ENCODE measurements around the gene KRT24. TPM values are rescaled to one million over a fixed set of nuclear protein-coding genes. Genes with fewer than 3 reads are reported as not detected.
"Not testable (repeated sequence)": the region's sequence is repeated elsewhere in the genome, so short reads cannot be mapped to it uniquely, and the experiment has no call there.

KRT24 gene
- total RNA-seq, result 1 to 10 TPM in 1 of 2 donors, under 1 TPM in 1; 0.57 to 1.1 TPM

- no peaks in the 10 kb centered on the region for H3K4me1 ChIP-seq
- DNase-seq, result no peak
- no peaks in the 10 kb centered on the region for H3K27me3 ChIP-seq
- no peaks in the 10 kb centered on the region for H3K9me3 ChIP-seq
- TF ChIP-seq, protein P1, sequence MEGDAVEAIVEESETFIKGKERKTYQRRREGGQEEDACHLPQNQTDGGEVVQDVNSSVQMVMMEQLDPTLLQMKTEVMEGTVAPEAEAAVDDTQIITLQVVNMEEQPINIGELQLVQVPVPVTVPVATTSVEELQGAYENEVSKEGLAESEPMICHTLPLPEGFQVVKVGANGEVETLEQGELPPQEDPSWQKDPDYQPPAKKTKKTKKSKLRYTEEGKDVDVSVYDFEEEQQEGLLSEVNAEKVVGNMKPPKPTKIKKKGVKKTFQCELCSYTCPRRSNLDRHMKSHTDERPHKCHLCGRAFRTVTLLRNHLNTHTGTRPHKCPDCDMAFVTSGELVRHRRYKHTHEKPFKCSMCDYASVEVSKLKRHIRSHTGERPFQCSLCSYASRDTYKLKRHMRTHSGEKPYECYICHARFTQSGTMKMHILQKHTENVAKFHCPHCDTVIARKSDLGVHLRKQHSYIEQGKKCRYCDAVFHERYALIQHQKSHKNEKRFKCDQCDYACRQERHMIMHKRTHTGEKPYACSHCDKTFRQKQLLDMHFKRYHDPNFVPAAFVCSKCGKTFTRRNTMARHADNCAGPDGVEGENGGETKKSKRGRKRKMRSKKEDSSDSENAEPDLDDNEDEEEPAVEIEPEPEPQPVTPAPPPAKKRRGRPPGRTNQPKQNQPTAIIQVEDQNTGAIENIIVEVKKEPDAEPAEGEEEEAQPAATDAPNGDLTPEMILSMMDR (IDR thresholded peaks at IDR 0.05), result no peak
- H3K4me3 ChIP-seq, result no peak within 1 kb of the TSS
- H3K36me3 ChIP-seq, result no peaks in the 10 kb centered on the region
- H3K9ac ChIP-seq (ENCODE audit: low read depth in 2 of 2, low read length in 2 of 2), result no peak within 1 kb of the TSS
- intact Hi-C loops (cut with DNase I), result no loop called here
- H3K27ac ChIP-seq, result no peak within 1 kb of the TSS
Observed at GRCh38 chr17:40703652-40704051, at the start of gene KRT24. KRT24 (minus strand) TSS chr17:40703752; CDS start chr17:40703693, 59 bp downstream.

DNA sequence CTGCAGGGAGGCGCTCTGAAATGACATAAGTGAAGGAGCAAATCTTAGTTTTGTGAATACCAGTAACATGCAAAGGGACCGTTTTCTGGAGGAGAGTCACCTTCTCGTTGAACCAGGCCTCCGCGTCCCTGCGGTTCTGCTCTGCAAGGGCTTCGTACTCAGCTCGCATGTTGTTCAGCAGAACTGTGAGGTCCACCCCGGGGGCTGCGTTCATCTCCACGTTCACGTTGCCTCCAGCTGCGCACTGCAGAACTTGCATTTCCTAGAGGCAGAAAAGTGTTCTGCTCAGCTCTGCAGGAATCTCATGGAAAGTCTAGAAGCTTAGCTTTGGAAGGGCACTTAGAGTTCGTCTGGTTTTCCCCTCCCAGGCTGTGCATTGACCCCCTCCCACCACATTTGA is 47.5 kb upstream of the KRT24 start:
- H3K27ac ChIP-seq, result no peak overlapping the region
- TF ChIP-seq, protein P1 (IDR thresholded peaks at IDR 0.05), result no peak
- intact Hi-C loops (cut with DNase I), result no loop called here

DNA sequence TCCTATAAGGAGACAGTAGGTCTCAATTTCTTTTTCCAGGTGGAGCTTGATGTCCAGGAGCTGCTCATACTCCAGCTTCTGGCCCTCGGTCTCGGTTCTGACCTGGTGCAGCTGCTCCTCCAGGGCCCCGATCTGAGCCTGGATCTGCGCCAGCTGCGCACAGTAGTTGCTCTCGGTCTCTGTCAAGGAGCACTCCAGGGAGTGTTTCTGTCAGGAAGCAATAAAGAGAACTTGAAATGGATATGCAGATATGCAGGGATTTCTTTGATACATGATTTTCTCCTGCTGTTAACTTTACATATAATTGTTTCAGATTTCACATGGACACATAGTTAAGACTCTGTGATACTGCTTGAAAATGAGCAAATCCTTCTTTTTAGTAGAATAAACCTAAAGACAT is 46.8 kb upstream of the KRT24 start:
- no peaks in the 10 kb centered on the region for H3K9me3 ChIP-seq
- intact Hi-C loops (cut with DNase I), result no loop called here
- no peak for DNase-seq
- no peaks in the 10 kb centered on the region for H3K36me3 ChIP-seq
- no peak overlapping the region for H3K4me3 ChIP-seq
- TF ChIP-seq, protein P1 (IDR thresholded peaks at IDR 0.05), result no peak
- no peaks in the 10 kb centered on the region for H3K4me1 ChIP-seq
- no peaks in the 10 kb centered on the region for H3K27me3 ChIP-seq
- no peak overlapping the region for H3K9ac ChIP-seq (ENCODE audit: low read depth in 2 of 2, low read length in 2 of 2)
- no peak overlapping the region for H3K27ac ChIP-seq

More for the DNA sequence above, 47.5 kb upstream of the KRT24 start:
- Histone ChIP-seq H3K4me1 (no peaks in the 10 kb centered on the region), H3K36me3 (no peaks in the 10 kb centered on the region), H3K4me3 (no peak overlapping the region), H3K9me3 (no peaks in the 10 kb centered on the region), H3K27me3 (no peaks in the 10 kb centered on the region), H3K9ac (ENCODE audit: low read depth in 2 of 2, low read length in 2 of 2) (no peak overlapping the region)
- DNase-seq, result no peak

DNA sequence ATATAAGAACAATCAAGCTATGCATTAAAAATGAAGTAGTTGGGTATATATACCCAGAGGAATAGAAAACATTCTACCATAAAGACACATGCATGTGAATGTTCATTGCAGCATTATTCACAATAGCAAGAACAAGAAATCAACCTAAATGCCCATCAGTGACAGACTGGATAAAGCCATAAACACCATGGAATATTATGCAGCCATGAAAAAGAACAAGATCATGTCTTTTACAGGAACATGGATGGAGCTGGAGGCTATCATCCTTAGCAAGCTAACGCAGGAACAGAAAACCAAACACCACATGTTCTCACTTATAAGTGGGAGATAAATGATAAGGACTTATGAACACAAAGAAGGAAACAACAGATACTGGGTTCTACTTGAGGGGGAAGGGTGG is 45.1 kb upstream of the KRT24 start:
- H3K36me3 ChIP-seq; H3K27me3 ChIP-seq; DNase-seq; H3K4me1 ChIP-seq; H3K9ac ChIP-seq (ENCODE audit: low read depth in 2 of 2, low read length in 2 of 2); H3K9me3 ChIP-seq; intact Hi-C loops (cut with DNase I); H3K4me3 ChIP-seq; H3K27ac ChIP-seq: not testable (repeated sequence)

GRCh38 chr17:40738553-40738952 is 35.0 kb upstream of the KRT24 start:
- H3K27me3 ChIP-seq, result no peaks in the 10 kb centered on the region
- no peak overlapping the region for H3K27ac ChIP-seq
- intact Hi-C loops (cut with DNase I), result no loop called here
- H3K9ac ChIP-seq (ENCODE audit: low read depth in 2 of 2, low read length in 2 of 2), result no peak overlapping the region
- no peaks in the 10 kb centered on the region for H3K4me1 ChIP-seq
- H3K36me3 ChIP-seq, result no peaks in the 10 kb centered on the region
- TF ChIP-seq, protein P1 (IDR thresholded peaks at IDR 0.05), result no peak
- no peak overlapping the region for H3K4me3 ChIP-seq
- DNase-seq, result no peak
- no peaks in the 10 kb centered on the region for H3K9me3 ChIP-seq

DNA sequence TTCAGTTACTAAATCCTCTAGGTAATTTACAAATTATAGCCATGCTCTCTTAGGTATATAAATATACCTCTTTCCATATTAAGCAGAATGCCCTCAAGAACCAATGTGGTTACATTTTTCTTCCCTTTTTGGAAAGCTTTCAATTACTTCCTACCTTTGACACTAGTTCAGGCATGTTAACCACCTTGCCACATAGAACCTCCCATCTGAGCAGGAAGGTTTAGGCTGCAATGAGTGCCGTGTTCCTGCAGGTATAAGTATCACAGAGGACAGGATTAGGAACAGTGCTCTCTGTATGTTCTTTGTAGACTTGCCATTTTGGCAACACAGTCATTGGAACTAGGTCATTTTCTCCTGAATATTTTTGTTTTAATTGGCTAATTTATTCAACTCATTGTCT is 31.5 kb upstream of the KRT24 start:
- Histone ChIP-seq H3K36me3 (no peaks in the 10 kb centered on the region), H3K4me1 (no peaks in the 10 kb centered on the region), H3K27me3 (no peaks in the 10 kb centered on the region), H3K4me3 (no peak overlapping the region), H3K9me3 (no peaks in the 10 kb centered on the region), H3K9ac (ENCODE audit: low read depth in 2 of 2, low read length in 2 of 2) (no peak overlapping the region), H3K27ac (no peak overlapping the region)
- TF ChIP-seq, protein P1 (IDR thresholded peaks at IDR 0.05), result no peak
- intact Hi-C loops (cut with DNase I), result no loop called here
- no peak for DNase-seq
